ENCODE results near the gene FOXK2. TPM values are rescaled to one million over a fixed set of nuclear protein-coding genes. Genes with fewer than 3 reads are reported as not detected.

FOXK2 gene
- total and polyA plus RNA-seq, 2 donors (not counting 3 experiments of a cell fraction or from before 2014, with no cell fraction given) = 33.4 to 79.3 TPM

DNA sequence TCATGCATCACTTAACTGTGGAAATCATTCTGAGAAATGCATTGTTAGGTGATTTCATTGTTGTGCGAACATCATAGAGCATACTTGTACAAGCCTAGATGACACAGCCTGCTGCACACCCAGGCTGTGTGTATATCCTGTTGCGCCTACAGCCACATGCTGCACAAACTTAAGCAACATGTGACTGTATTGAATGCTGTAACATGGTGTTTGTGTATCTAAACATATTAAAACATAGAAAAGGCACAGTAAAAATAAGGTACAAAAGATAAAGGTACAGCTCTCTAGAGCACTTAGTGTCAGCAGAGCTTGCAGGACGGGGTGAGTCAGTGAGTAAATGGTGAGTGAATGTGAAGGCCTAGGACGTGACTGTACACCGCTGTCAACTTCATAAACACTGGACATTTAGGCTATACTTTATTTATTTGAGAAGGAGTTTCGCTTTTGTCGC lies 11.9 kb downstream of the FOXK2 start:
- peak; percentile 73 for DNase-seq (ENCODE audit: low read depth, low spot score)
- H3K27me3 ChIP-seq (ENCODE audit: control insufficient read depth in 2 of 2, insufficient read depth in 2 of 2, low read length in 2 of 2) = no peaks in the 10 kb centered on the region
- dilution Hi-C loops (cut with MboI; ENCODE audit: extremely low pct_ligation_motif_present, low sequenced_read_pairs) (no loop called here), intact Hi-C loops (cut with micrococcal nuclease) (no loop called here)
- H2AFZ ChIP-seq (ENCODE audit: low read depth, low read length) = no peak overlapping the region
- peak overlapping the region; percentile 5 for H3K4me2 ChIP-seq (ENCODE audit: insufficient read depth, low read length)
- peak; percentile 84 for FAIRE-seq
- H3K4me1 ChIP-seq (ENCODE audit: control insufficient read depth, extremely low read depth, insufficient read depth, low read length) = peaks cover 30% of the 10 kb centered on the region
- no peaks in the 10 kb centered on the region for H3K9me3 ChIP-seq (replicated peaks; ENCODE audit: control insufficient read depth, insufficient read depth, low read length)
- CTCF ChIA-PET = interaction anchor here (1.4 to 1.7 kb wide), 2 partner anchors 18 to 23 kb away, joined by 3 to 17 read pairs; no protein-coding TSS in a partner anchor
- no peaks in the 10 kb centered on the region for H3K36me3 ChIP-seq (ENCODE audit: control insufficient read depth in 2 of 2, extremely low read depth in 1 of 2, insufficient read depth in 2 of 2, low read length in 2 of 2)
- no peak overlapping the region for H3K4me3 ChIP-seq (replicated peaks in 1 of 3; ENCODE audit: insufficient read depth in 1 of 3, low read depth in 1 of 3, low read length in 3 of 3)
- peak; percentile 38 for TF ChIP-seq FOS (IDR thresholded peaks at IDR 0.05; ENCODE audit: borderline replicate concordance, insufficient read depth, low read length)
- TF ChIP-seq, protein P1, sequence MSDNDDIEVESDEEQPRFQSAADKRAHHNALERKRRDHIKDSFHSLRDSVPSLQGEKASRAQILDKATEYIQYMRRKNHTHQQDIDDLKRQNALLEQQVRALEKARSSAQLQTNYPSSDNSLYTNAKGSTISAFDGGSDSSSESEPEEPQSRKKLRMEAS (IDR thresholded peaks at IDR 0.05; ENCODE audit: insufficient read depth, insufficient read length) = peak; percentile 48
- TF ChIP-seq POLR2A (IDR thresholded peaks at IDR 0.05; ENCODE audit: low read depth, low read length) = no peak
- peak; percentile 31 for TF ChIP-seq JUN (IDR thresholded peaks at IDR 0.05; ENCODE audit: borderline replicate concordance, insufficient read depth, insufficient read length, low read depth)
- peak; percentile 29 for TF ChIP-seq POLR2AphosphoS5 (IDR thresholded peaks at IDR 0.05; ENCODE audit: insufficient read depth, low read depth, low read length)
- H4K20me1 ChIP-seq (replicated peaks; ENCODE audit: control insufficient read depth, extremely low read depth, insufficient read depth, low read length) = no peaks in the 10 kb centered on the region
- no TSS peak for BruUV-seq (replicated peaks)
- H3K27ac ChIP-seq (ENCODE audit: insufficient read depth, low read depth, low read length) = peak overlapping the region; percentile 61
- H3K9ac ChIP-seq (replicated peaks; ENCODE audit: extremely low read depth, insufficient read depth, low read length) = no peak overlapping the region
- H3K79me2 ChIP-seq (ENCODE audit: control insufficient read depth, insufficient read depth, low read length) = peaks cover 90% of the 10 kb centered on the region
- H3K9me1 ChIP-seq (replicated peaks; ENCODE audit: control insufficient read depth, extremely low read depth, insufficient read depth, low read length) = no peaks in the 10 kb centered on the region
- POLR2A ChIA-PET = no interaction called here

DNA sequence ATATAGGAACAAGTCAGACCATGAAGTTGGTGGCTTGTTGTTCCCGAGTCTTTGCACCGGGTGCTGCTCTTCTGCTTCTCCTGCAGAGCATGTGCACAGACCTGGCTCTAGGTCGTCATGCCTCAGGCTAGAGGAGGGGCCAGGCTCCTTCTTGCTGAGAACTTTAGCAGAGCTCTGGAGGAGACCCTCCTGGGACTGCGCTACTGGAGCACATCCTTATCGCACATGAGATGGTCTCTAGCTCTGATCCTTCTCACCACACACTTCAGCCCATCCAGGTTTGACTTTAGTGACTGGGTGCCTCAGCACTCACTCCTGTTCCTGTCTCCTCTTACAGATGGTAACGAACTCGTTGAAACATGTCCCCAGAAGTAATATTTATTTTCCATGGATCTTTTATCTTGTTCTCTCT lies 14.9 kb downstream of the FOXK2 start:
- dilution Hi-C loops (cut with MboI; ENCODE audit: extremely low pct_ligation_motif_present, low sequenced_read_pairs) = no loop called here
- Histone ChIP-seq H2AFZ (ENCODE audit: low read depth, low read length) (no peak overlapping the region), H3K4me2 (ENCODE audit: insufficient read depth, low read length) (no peak overlapping the region), H3K9ac (replicated peaks; ENCODE audit: extremely low read depth, insufficient read depth, low read length) (no peak overlapping the region), H3K9me1 (replicated peaks; ENCODE audit: control insufficient read depth, extremely low read depth, insufficient read depth, low read length) (no peaks in the 10 kb centered on the region), H3K27ac (ENCODE audit: insufficient read depth, low read depth, low read length) (no peak overlapping the region), H3K4me1 (ENCODE audit: control insufficient read depth, extremely low read depth, insufficient read depth, low read length) (peaks cover 49% of the 10 kb centered on the region), H4K20me1 (replicated peaks; ENCODE audit: control insufficient read depth, extremely low read depth, insufficient read depth, low read length) (no peaks in the 10 kb centered on the region), H3K4me3 (replicated peaks in 1 of 3; ENCODE audit: insufficient read depth in 1 of 3, low read depth in 1 of 3, low read length in 3 of 3) (no peak overlapping the region), H3K36me3 (ENCODE audit: control insufficient read depth in 2 of 2, extremely low read depth in 1 of 2, insufficient read depth in 2 of 2, low read length in 2 of 2) (no peaks in the 10 kb centered on the region), H3K79me2 (ENCODE audit: control insufficient read depth, insufficient read depth, low read length) (peaks cover 90% of the 10 kb centered on the region), H3K9me3 (replicated peaks; ENCODE audit: control insufficient read depth, insufficient read depth, low read length) (no peaks in the 10 kb centered on the region), H3K27me3 (ENCODE audit: control insufficient read depth in 2 of 2, insufficient read depth in 2 of 2, low read length in 2 of 2) (no peaks in the 10 kb centered on the region)
- CTCF ChIA-PET = interaction anchor here (1.9 to 4.3 kb wide), 2 partner anchors 19 to 25 kb away, joined by 5 to 30 read pairs; no protein-coding TSS in a partner anchor
- DNase-seq (ENCODE audit: low read depth, low spot score) (no peak), FAIRE-seq (no peak)
- TF ChIP-seq GATA2 (IDR thresholded peaks at IDR 0.05; ENCODE audit: insufficient read depth, insufficient read length, low read depth, low read length) (no peak), FOS (IDR thresholded peaks at IDR 0.05; ENCODE audit: borderline replicate concordance, insufficient read depth, low read length) (no peak), EZH2 (IDR thresholded peaks at IDR 0.05; ENCODE audit: borderline replicate concordance, low read depth, low read length, severe bottlenecking) (no peak), JUN (IDR thresholded peaks at IDR 0.05; ENCODE audit: borderline replicate concordance, insufficient read depth, insufficient read length, low read depth) (no peak), POLR2AphosphoS5 (IDR thresholded peaks at IDR 0.05; ENCODE audit: insufficient read depth, low read depth, low read length) (no peak), MYC (IDR thresholded peaks at IDR 0.05; ENCODE audit: low read depth, low read length) (no peak), POLR2A (IDR thresholded peaks at IDR 0.05; ENCODE audit: low read depth, low read length) (no peak)
- TF ChIP-seq, protein P1 (IDR thresholded peaks at IDR 0.05; ENCODE audit: insufficient read depth, insufficient read length) = no peak
- TF ChIP-seq, protein P2, sequence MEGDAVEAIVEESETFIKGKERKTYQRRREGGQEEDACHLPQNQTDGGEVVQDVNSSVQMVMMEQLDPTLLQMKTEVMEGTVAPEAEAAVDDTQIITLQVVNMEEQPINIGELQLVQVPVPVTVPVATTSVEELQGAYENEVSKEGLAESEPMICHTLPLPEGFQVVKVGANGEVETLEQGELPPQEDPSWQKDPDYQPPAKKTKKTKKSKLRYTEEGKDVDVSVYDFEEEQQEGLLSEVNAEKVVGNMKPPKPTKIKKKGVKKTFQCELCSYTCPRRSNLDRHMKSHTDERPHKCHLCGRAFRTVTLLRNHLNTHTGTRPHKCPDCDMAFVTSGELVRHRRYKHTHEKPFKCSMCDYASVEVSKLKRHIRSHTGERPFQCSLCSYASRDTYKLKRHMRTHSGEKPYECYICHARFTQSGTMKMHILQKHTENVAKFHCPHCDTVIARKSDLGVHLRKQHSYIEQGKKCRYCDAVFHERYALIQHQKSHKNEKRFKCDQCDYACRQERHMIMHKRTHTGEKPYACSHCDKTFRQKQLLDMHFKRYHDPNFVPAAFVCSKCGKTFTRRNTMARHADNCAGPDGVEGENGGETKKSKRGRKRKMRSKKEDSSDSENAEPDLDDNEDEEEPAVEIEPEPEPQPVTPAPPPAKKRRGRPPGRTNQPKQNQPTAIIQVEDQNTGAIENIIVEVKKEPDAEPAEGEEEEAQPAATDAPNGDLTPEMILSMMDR (IDR thresholded peaks at IDR 0.05; ENCODE audit: extremely low read depth in 1 of 2, insufficient read depth in 1 of 2, low read depth in 1 of 2, low read length in 2 of 2) = no peak
- POLR2A ChIA-PET = no interaction called here
- no TSS peak for BruUV-seq (replicated peaks)
- intact Hi-C loops (cut with micrococcal nuclease) = no loop called here

Data from endothelial cell of umbilical vein (primary cell).